GM12878 (cell line): ENCODE data around the gene NKAIN1. TPM values are rescaled to one million over a fixed set of nuclear protein-coding genes. Genes with fewer than 3 reads are reported as not detected.

Experiments used
- ATAC-seq: fragments of 200-7000 bp; cut with Tn5 transposase; 3 replicates; pipeline ENCODE4 v1.9.1; 2020; ENCODE audit warnings: mild to moderate bottlenecking, moderate library complexity
- BruUV-seq: library from RNA; stranded (reverse); fragments of 400-500 nt; replicated peaks from 2 replicates; lab custom pipeline; 2021; lab: Mats Ljungman, UMichigan
- CTCF ChIA-PET: fragments of 300-600 bp; sonication (Branson Sonifier 250); formaldehyde crosslinking; extraction: SDS; loops from one replicate; lab custom pipeline; 2021; ENCODE audit warnings: inconsistent platforms; lab: Yijun Ruan, JAX
- POLR2A ChIA-PET: fragments of 350-600 bp; formaldehyde crosslinking; extraction: SDS; loops from one replicate; lab custom pipeline; 2021; ENCODE audit warnings: inconsistent platforms; lab: Charles Lee
- RAD21 ChIA-PET: fragments of 300-600 bp; sonication (Branson Sonifier 250); formaldehyde crosslinking; loops from one replicate; lab custom pipeline; 2023; ENCODE audit warnings: antibody characterized with exemption; ENCODE audit not compliant: unreplicated experiment; lab: Charles Lee
- SMC1A ChIA-PET: fragments of 300-600 bp; sonication (Branson Sonifier 250); formaldehyde crosslinking; loops from one replicate; lab custom pipeline; 2023; ENCODE audit not compliant: unreplicated experiment, uncharacterized antibody; lab: Charles Lee
- DNase-seq: peaks from one replicate; pipeline ENCODE4 v3.0.0-alpha.2; 2011; ENCODE audit warnings: low read depth, low spot score
- FAIRE-seq: peaks from 3 replicates; lab custom pipeline; 2011; peaks lifted over from hg19 to GRCh38; lab: Jason Lieb, UNC
- H2AFZ ChIP-seq: 2 replicates; pipeline ENCODE4 v1.6.0; 2011; ENCODE audit warnings: low read depth, low read length, control low read depth; ENCODE audit not compliant: control insufficient read depth
- H3K27ac ChIP-seq: 2 replicates; pipeline ENCODE4 v1.5.1; 2011; ENCODE audit warnings: control low read depth; ENCODE audit not compliant: control insufficient read depth, insufficient read depth
- H3K27me3 ChIP-seq, 2 experiments: replicated peaks in 1 of 2; 2 replicates each; pipeline versions ENCODE4 v1.6.0 to v1.6.1; 2011; ENCODE audit warnings: low read length in 1 of 2; ENCODE audit not compliant: control insufficient read depth in 2 of 2, insufficient read depth in 2 of 2
- H3K36me3 ChIP-seq, 2 experiments: 2 replicates each; pipeline ENCODE4 v1.5.1; 2011; ENCODE audit warnings: low read length in 1 of 2; ENCODE audit not compliant: control insufficient read depth in 2 of 2, insufficient read depth in 2 of 2
- H3K4me1 ChIP-seq: 2 replicates; pipeline ENCODE4 v1.6.1; 2011; ENCODE audit warnings: mild to moderate bottlenecking, low read length, moderate library complexity, mixed read lengths; ENCODE audit not compliant: control insufficient read depth, insufficient read depth
- H3K4me2 ChIP-seq: 2 replicates; pipeline ENCODE4 v1.6.0; 2011; ENCODE audit warnings: control low read depth; ENCODE audit not compliant: control insufficient read depth, insufficient read depth
- H3K4me3 ChIP-seq: fragments of 200-600 bp; sonication (generic); 2 replicates; pipeline ENCODE4 v1.5.1; 2016
- H3K79me2 ChIP-seq: 2 replicates; pipeline ENCODE4 v1.6.0; 2011; ENCODE audit warnings: low read length; ENCODE audit not compliant: control insufficient read depth, insufficient read depth
- H3K9ac ChIP-seq: 2 replicates; pipeline ENCODE4 v1.8.0; 2011; ENCODE audit warnings: low read length, control low read depth, mixed read lengths; ENCODE audit not compliant: control insufficient read depth, insufficient read depth
- H3K9me3 ChIP-seq: replicated peaks from 3 replicates; pipeline ENCODE4 v1.5.1; 2011; ENCODE audit warnings: mild to moderate bottlenecking, low read length; ENCODE audit not compliant: control insufficient read depth, insufficient read depth
- H4K20me1 ChIP-seq: 2 replicates; pipeline ENCODE4 v1.6.0; 2011; ENCODE audit not compliant: control insufficient read depth, insufficient read depth
- BACH1 ChIP-seq: fragments of 450-650 bp; IDR thresholded peaks from 2 replicates; pipeline ENCODE4 v1.6.1; 2017; ENCODE audit warnings: mild to moderate bottlenecking, borderline replicate concordance
- CUX1 ChIP-seq: IDR thresholded peaks from 2 replicates; pipeline ENCODE4 v1.6.1; 2012; ENCODE audit warnings: improper control_type of control experiment, low read depth, low read length; ENCODE audit not compliant: insufficient replicate concordance
- HCFC1 ChIP-seq: fragments of 150-350 bp; IDR thresholded peaks from 2 replicates; pipeline ENCODE4 v1.6.1; 2014; ENCODE audit warnings: low read length
- IRF3 ChIP-seq: fragments of 450-650 bp; IDR thresholded peaks from 2 replicates; pipeline ENCODE4 v1.6.1; 2014; ENCODE audit warnings: mild to moderate bottlenecking
- JUNB ChIP-seq: IDR thresholded peaks from 2 replicates; pipeline ENCODE4 v1.6.1; 2016; ENCODE audit warnings: antibody characterized with exemption, mild to moderate bottlenecking
- KDM1A ChIP-seq: fragments of 200-600 bp; sonication (generic); IDR thresholded peaks from 2 replicates; pipeline ENCODE4 v1.6.1; 2016; ENCODE audit warnings: borderline replicate concordance
- MYB ChIP-seq: fragments of 150-350 bp; IDR thresholded peaks from 2 replicates; pipeline ENCODE4 v1.6.1; 2014; ENCODE audit warnings: mild to moderate bottlenecking, low read depth, low read length, borderline replicate concordance
- NR2C2 ChIP-seq: IDR thresholded peaks from 2 replicates; pipeline ENCODE4 v1.6.1; 2011; ENCODE audit warnings: borderline replicate concordance, low read depth; ENCODE audit not compliant: control insufficient read depth, insufficient read length
- POLR2AphosphoS2 ChIP-seq: IDR thresholded peaks from 2 replicates; pipeline ENCODE4 v1.6.1; 2011; ENCODE audit warnings: low read depth, mild to moderate bottlenecking, low read length, improper control_type of control experiment, moderate library complexity
- RAD51 ChIP-seq: fragments of 450-650 bp; IDR thresholded peaks from 2 replicates; pipeline ENCODE4 v1.6.1; 2016; ENCODE audit warnings: moderate library complexity, mild to moderate bottlenecking, inconsistent platforms
- RCOR1 ChIP-seq: conservative IDR thresholded peaks from 2 replicates; pipeline ENCODE4 v1.6.1; 2012; ENCODE audit warnings: low read depth, low read length, improper control_type of control experiment
- SMC3 ChIP-seq: IDR thresholded peaks from 2 replicates; pipeline ENCODE4 v1.6.1; 2011; ENCODE audit warnings: low read length, improper control_type of control experiment, borderline replicate concordance
- USF1 ChIP-seq: IDR thresholded peaks from 2 replicates; pipeline ENCODE4 v1.6.1; 2011; ENCODE audit warnings: borderline replicate concordance, low read depth, mild to moderate bottlenecking, moderate library complexity, mixed read lengths, low read length; ENCODE audit not compliant: insufficient read depth; ENCODE audit errors: extremely low read length
- ZNF274 ChIP-seq: IDR thresholded peaks from one replicate; pipeline ENCODE4 v1.8.0; 2011; ENCODE audit not compliant: insufficient read length, insufficient read depth
- WGBS: methylation state at CpG from one replicate; pipeline ENCODE4 v1.1.6; 2016; ENCODE audit warnings: low lambda C conversion rate; ENCODE audit not compliant: insufficient replicate concordance, insufficient coverage; ENCODE audit errors: missing lambda C conversion rate; 5-methylcytosine and 5-hydroxymethylcytosine counted together
- in situ Hi-C: fragments of 300-500 bp; cut with MboI; formaldehyde crosslinking; loops from 9 replicates; pipeline ENCODE4 v1.14.3; 2018; ENCODE audit warnings: mixed read lengths
- intact Hi-C: fragments of 100-400 bp; cut with micrococcal nuclease; formaldehyde crosslinking; loops from one replicate; pipeline ENCODE4 v1.14.2; 2022; ENCODE audit not compliant: unreplicated experiment
- polyA plus RNA-seq, 11 experiments: library from polyadenylated mRNA; depleted of rRNA in 4 of 11; unstranded in 6 of 11; stranded (reverse) in 5 of 11; fragments of >200 nt; fragmentation: Nextera tagmentation in 4 of 11; fragmentation: Illumina TruSeq in 1 of 11; extraction: Ambion mirVana in 4 of 11; extraction: Trizol in 1 of 11; gene quantifications; 1 replicate in 1 of 11; 2 replicates in 10 of 11; pipeline versions ENCODE4 v1.2.1 to v1.2.3, GENCODE V29; 2011 to 2016; ENCODE audit warnings: inconsistent platforms in 2 of 11, missing spikeins in 2 of 11, low read depth in 1 of 11
- total RNA-seq, 4 experiments: library from RNA; depleted of rRNA in 3 of 4; stranded (reverse); fragments of >200 nt in 3 of 4; fragmentation: Illumina TruSeq in 1 of 4; extraction: Trizol in 1 of 4; gene quantifications; 2 replicates each; pipeline versions ENCODE4 v1.2.1 to v1.2.3, GENCODE V29; 2013 to 2021
- TF ChIP-seq, protein P1 (sequence below): IDR thresholded peaks from 2 replicates; pipeline ENCODE4 v1.6.1; 2011; ENCODE audit warnings: low read depth, mild to moderate bottlenecking, low read length, moderate library complexity, borderline replicate concordance; ENCODE audit errors: extremely low read depth

The NKAIN1 gene
- total and polyA plus RNA-seq, 10 of the 15 experiments (the other 5 are each of a cell fraction or from before 2014, with no cell fraction given) = not detected

- CTCF ChIA-PET = no interaction called here
- intact Hi-C loops = no loop called here
- POLR2A ChIA-PET = interaction anchor here (0.6 kb wide), 1 partner anchor 19 kb away, joined by 5 read pairs; no protein-coding TSS in a partner anchor
- no peak for FAIRE-seq
- H3K9me3 ChIP-seq = no peaks in the 10 kb centered on the region
- no peak for DNase-seq
- H3K4me3 ChIP-seq = no peak overlapping the region
- SMC1A ChIA-PET = no interaction called here
- no peak overlapping the region for H2AFZ ChIP-seq
- no TSS peak for BruUV-seq
- in situ Hi-C loops = no loop called here
- H4K20me1 ChIP-seq = no peaks in the 10 kb centered on the region
- RAD21 ChIA-PET = no interaction called here
- TF ChIP-seq MYB = no peak
- no peak for TF ChIP-seq JUNB
- TF ChIP-seq CUX1 = no peak
- TF ChIP-seq HCFC1 = no peak
- no peak for TF ChIP-seq USF1
- no peak for TF ChIP-seq RAD51
- TF ChIP-seq POLR2AphosphoS2 = no peak
- no peak for TF ChIP-seq ZNF274
- no peak for TF ChIP-seq KDM1A
- no peak for TF ChIP-seq SMC3
- TF ChIP-seq IRF3 = no peak
- TF ChIP-seq, protein P1, sequence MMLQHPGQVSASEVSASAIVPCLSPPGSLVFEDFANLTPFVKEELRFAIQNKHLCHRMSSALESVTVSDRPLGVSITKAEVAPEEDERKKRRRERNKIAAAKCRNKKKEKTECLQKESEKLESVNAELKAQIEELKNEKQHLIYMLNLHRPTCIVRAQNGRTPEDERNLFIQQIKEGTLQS = no peak
- TF ChIP-seq RCOR1 = no peak
- TF ChIP-seq BACH1 = no peak
- no peak for TF ChIP-seq NR2C2
- ATAC-seq = no peak
- no peaks in the 10 kb centered on the region for H3K79me2 ChIP-seq
- WGBS = 63% methylated on average over 3 of the region's 3 CpGs
- H3K4me2 ChIP-seq = no peak overlapping the region
- no peak overlapping the region for H3K9ac ChIP-seq
- H3K36me3 ChIP-seq = no peaks in the 10 kb centered on the region
- H3K27me3 ChIP-seq = no peaks in the 10 kb centered on the region; a peak in 1 of 4 replicates
- H3K4me1 ChIP-seq = no peaks in the 10 kb centered on the region
- no peak overlapping the region for H3K27ac ChIP-seq
Measured at GRCh38 chr1:31249854-31250253, 10.2 kb upstream of the NKAIN1 start.
